Astrocyte of the cerebellum (primary cell): ENCODE results near the gene POMC.
"Not testable (repeated sequence)": the region's sequence is repeated elsewhere in the genome, so short reads cannot be mapped to it uniquely, and the experiment has no call there.

Source experiments
- DNase-seq: peaks from one replicate; pipeline ENCODE4 v3.0.0-alpha.2; 2011; ENCODE audit warnings: low read depth
- H3K4me3 ChIP-seq: 2 replicates; pipeline ENCODE4 v1.5.1; 2011; ENCODE audit warnings: mild to moderate bottlenecking, low read depth, low read length, moderate library complexity
- CTCF ChIP-seq: IDR thresholded peaks from 2 replicates; pipeline ENCODE4 v1.5.1; 2012; ENCODE audit warnings: low read length, low read depth, moderate library complexity, mild to moderate bottlenecking; ENCODE audit errors: missing control alignments
- in situ Hi-C: cut with HindIII; loops from 2 replicates; pipeline ENCODE4 v1.10.0; 2017; ENCODE audit warnings: low sequenced_read_pairs

POMC gene

GRCh38 chr2:25129901-25130520 is 38.4 kb downstream of the POMC start:
- H3K4me3 ChIP-seq, result no peak overlapping the region
- no peak for DNase-seq
- no peak for TF ChIP-seq CTCF
- in situ Hi-C loops, result no loop called here

- no peak for DNase-seq
- in situ Hi-C loops, result no loop called here
- no peak for TF ChIP-seq CTCF
- H3K4me3 ChIP-seq, result no peak overlapping the region
Observed at GRCh38 chr2:25127646-25128045, 40.7 kb downstream of the POMC start.

GRCh38 chr2:25127071-25127470 is 41.3 kb downstream of the POMC start:
- H3K4me3 ChIP-seq, in situ Hi-C loops, DNase-seq: not testable (repeated sequence)

DNA sequence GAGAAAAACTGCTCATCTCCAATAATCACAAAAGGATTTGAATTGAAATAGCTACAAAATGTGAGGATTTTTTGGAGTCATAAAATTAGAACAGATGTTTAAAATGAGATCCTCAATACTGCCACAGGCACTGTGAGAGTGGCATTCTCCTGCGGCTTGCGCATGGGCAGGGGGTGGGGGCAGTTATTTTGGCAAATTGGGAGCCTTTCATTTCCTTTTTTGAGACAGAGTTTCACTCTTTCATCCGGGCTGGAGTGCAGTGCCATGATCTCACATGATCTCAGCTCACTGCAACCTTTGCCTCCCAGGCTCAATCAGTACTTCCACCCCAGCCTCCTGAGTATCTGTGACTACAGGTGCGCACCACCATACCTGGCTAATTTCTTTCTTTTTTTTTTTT is 42.4 kb downstream of the POMC start:
- DNase-seq, result no peak
- in situ Hi-C loops, result no loop called here

GRCh38 chr2:25125189-25125588 is 43.2 kb downstream of the POMC start:
- no peak overlapping the region for H3K4me3 ChIP-seq
- DNase-seq, result no peak
- in situ Hi-C loops, result no loop called here
- no peak for TF ChIP-seq CTCF

More for the DNA sequence above, 42.4 kb downstream of the POMC start:
- TF ChIP-seq CTCF, result no peak
- H3K4me3 ChIP-seq, result no peak overlapping the region

DNA sequence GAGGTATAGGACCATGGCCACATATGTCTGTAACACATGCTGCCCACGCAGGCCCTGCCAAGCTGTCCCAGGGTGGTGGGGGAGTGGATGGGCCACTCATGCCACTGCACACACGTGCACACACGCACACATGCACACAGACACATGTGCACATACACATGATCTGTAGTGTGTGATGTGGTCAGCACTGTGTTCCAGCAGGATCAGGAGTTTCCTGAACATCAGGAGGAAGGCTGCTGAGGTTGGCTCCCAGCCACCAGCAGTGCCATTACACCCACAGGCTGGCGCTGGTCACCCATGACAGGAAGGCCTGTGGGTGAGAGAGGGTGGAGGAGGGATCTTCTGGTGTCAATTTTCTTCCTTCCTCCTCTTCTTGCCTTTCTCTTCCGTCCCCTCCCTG is 44.7 kb downstream of the POMC start:
- no peak for TF ChIP-seq CTCF
- in situ Hi-C loops, result no loop called here
- H3K4me3 ChIP-seq, result no peak overlapping the region
- no peak for DNase-seq

DNA sequence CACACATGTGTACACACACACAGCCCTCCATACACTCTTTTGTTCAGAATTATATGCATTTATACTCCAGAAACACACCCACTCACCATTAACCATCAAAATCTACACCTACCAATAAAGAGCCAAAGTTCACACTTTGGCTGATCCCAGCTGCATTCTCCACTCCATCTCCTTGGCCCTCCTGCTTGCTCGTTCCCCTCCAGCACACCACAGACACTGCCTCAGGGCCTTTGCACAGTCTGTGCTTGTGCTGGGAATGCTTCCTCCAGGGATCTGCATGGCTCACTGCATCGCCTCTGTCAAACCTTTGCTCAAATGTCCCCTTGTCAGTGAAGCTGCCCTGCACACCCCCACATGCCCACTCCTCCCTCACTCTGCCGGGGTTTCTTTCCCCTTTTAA is 46.0 kb downstream of the POMC start:
- no peak for TF ChIP-seq CTCF
- in situ Hi-C loops, result no loop called here

More for the DNA sequence above, 46.0 kb downstream of the POMC start:
- no peak overlapping the region for H3K4me3 ChIP-seq
- no peak for DNase-seq
